SJCRH30 (cell line): ENCODE data around the gene MAPT. TPM values are rescaled to one million over a fixed set of nuclear protein-coding genes. Genes with fewer than 3 reads are reported as not detected.

Experiments used
- DNase-seq, 2 experiments: peaks; one replicate each; pipeline ENCODE4 v3.0.0-alpha.2; 2015 to 2020
- H3K27ac ChIP-seq: fragments of 250-450 bp; sonication (Bioruptor Pico); 2 replicates; pipeline ENCODE4 v1.5.1; 2020; ENCODE audit warnings: mild to moderate bottlenecking, moderate library complexity
- H3K27me3 ChIP-seq: fragments of 250-450 bp; sonication (Bioruptor Pico); 2 replicates; pipeline ENCODE4 v1.5.1; 2020; ENCODE audit warnings: mild to moderate bottlenecking, moderate library complexity
- H3K36me3 ChIP-seq: fragments of 250-450 bp; sonication (Bioruptor Pico); 2 replicates; pipeline ENCODE4 v1.5.1; 2020; ENCODE audit warnings: mild to moderate bottlenecking, moderate library complexity
- H3K4me1 ChIP-seq: fragments of 250-450 bp; sonication (Bioruptor Pico); 2 replicates; pipeline ENCODE4 v1.5.1; 2020; ENCODE audit warnings: mild to moderate bottlenecking, moderate library complexity
- H3K4me3 ChIP-seq: fragments of 250-450 bp; sonication (Bioruptor Pico); 2 replicates; pipeline ENCODE4 v1.5.1; 2020; ENCODE audit warnings: mild to moderate bottlenecking, moderate library complexity
- H3K9me3 ChIP-seq: fragments of 250-450 bp; sonication (Bioruptor Pico); replicated peaks from 2 replicates; pipeline ENCODE4 v1.5.1; 2020; ENCODE audit warnings: mild to moderate bottlenecking, moderate library complexity
- total RNA-seq: library from RNA; depleted of rRNA; stranded (reverse); fragments of >200 nt; shearing (Covaris generic); gene quantifications from 2 replicates; pipeline ENCODE4 v1.2.3, GENCODE V29; 2014

Gene MAPT
- total RNA-seq, 1 experiment from 2014 or later: 1.8 TPM

- no peaks in the 10 kb centered on the region for H3K27me3 ChIP-seq
- H3K9me3 ChIP-seq: no peaks in the 10 kb centered on the region
- no peak overlapping the region for H3K4me3 ChIP-seq
- H3K4me1 ChIP-seq: no peaks in the 10 kb centered on the region
- no peak for DNase-seq
- no peak overlapping the region for H3K27ac ChIP-seq
- no peaks in the 10 kb centered on the region for H3K36me3 ChIP-seq
Measured at GRCh38 chr17:45979137-45979536, 84.8 kb downstream of the MAPT start.

- Histone ChIP-seq H3K4me3 (no peak overlapping the region), H3K36me3 (no peaks in the 10 kb centered on the region), H3K27me3 (no peaks in the 10 kb centered on the region), H3K9me3 (no peaks in the 10 kb centered on the region), H3K4me1 (no peaks in the 10 kb centered on the region), H3K27ac (no peak overlapping the region)
- no peak for DNase-seq
Measured at GRCh38 chr17:45980855-45981254, 86.5 kb downstream of the MAPT start.

GRCh38 chr17:45981306-45981705, 87.0 kb downstream of the MAPT start:
- no peak for DNase-seq
- no peaks in the 10 kb centered on the region for H3K27me3 ChIP-seq
- no peaks in the 10 kb centered on the region for H3K9me3 ChIP-seq
- H3K4me1 ChIP-seq: no peaks in the 10 kb centered on the region
- H3K4me3 ChIP-seq: no peak overlapping the region
- H3K27ac ChIP-seq: no peak overlapping the region
- no peaks in the 10 kb centered on the region for H3K36me3 ChIP-seq

GRCh38 chr17:45982791-45983613, 88.6 kb downstream of the MAPT start:
- Histone ChIP-seq H3K27me3 (no peaks in the 10 kb centered on the region), H3K4me3 (no peak overlapping the region), H3K27ac (no peak overlapping the region), H3K9me3 (no peaks in the 10 kb centered on the region), H3K36me3 (no peaks in the 10 kb centered on the region), H3K4me1 (no peaks in the 10 kb centered on the region)
- no peak for DNase-seq

GRCh38 chr17:45983614-45984310, 89.4 kb downstream of the MAPT start:
- Histone ChIP-seq H3K27me3 (no peaks in the 10 kb centered on the region), H3K4me1 (no peaks in the 10 kb centered on the region), H3K27ac (no peak overlapping the region), H3K36me3 (no peaks in the 10 kb centered on the region), H3K4me3 (no peak overlapping the region), H3K9me3 (no peaks in the 10 kb centered on the region)
- DNase-seq: no peak

- Histone ChIP-seq H3K36me3 (no peaks in the 10 kb centered on the region), H3K27me3 (no peaks in the 10 kb centered on the region), H3K27ac (no peak overlapping the region), H3K4me3 (no peak overlapping the region), H3K4me1 (no peaks in the 10 kb centered on the region), H3K9me3 (no peaks in the 10 kb centered on the region)
- DNase-seq: no peak
Measured at GRCh38 chr17:45984368-45984767, 90.0 kb downstream of the MAPT start.

GRCh38 chr17:45985447-45985846, 91.1 kb downstream of the MAPT start:
- no peak overlapping the region for H3K4me3 ChIP-seq
- DNase-seq: no peak
- no peak overlapping the region for H3K27ac ChIP-seq
- no peaks in the 10 kb centered on the region for H3K4me1 ChIP-seq
- H3K9me3 ChIP-seq: no peaks in the 10 kb centered on the region
- no peaks in the 10 kb centered on the region for H3K36me3 ChIP-seq
- no peaks in the 10 kb centered on the region for H3K27me3 ChIP-seq

GRCh38 chr17:45986056-45986455, 91.7 kb downstream of the MAPT start:
- Histone ChIP-seq H3K4me3 (no peak overlapping the region), H3K27ac (no peak overlapping the region), H3K27me3 (no peaks in the 10 kb centered on the region), H3K36me3 (no peaks in the 10 kb centered on the region), H3K9me3 (no peaks in the 10 kb centered on the region), H3K4me1 (no peaks in the 10 kb centered on the region)
- DNase-seq: no peak

- no peaks in the 10 kb centered on the region for H3K27me3 ChIP-seq
- no peaks in the 10 kb centered on the region for H3K4me1 ChIP-seq
- H3K36me3 ChIP-seq: no peaks in the 10 kb centered on the region
- H3K9me3 ChIP-seq: no peaks in the 10 kb centered on the region
- DNase-seq: no peak
- no peak overlapping the region for H3K4me3 ChIP-seq
- H3K27ac ChIP-seq: no peak overlapping the region
Measured at GRCh38 chr17:45987706-45988105, 93.4 kb downstream of the MAPT start.

GRCh38 chr17:45989759-45990158, 95.4 kb downstream of the MAPT start:
- H3K9me3 ChIP-seq: no peaks in the 10 kb centered on the region
- DNase-seq: no peak
- H3K4me1 ChIP-seq: 0 out of 2 replicates have a peak, but pooled peaks cover 4% of the 10 kb centered on the region
- H3K4me3 ChIP-seq: no peak overlapping the region
- no peaks in the 10 kb centered on the region for H3K36me3 ChIP-seq
- H3K27me3 ChIP-seq: no peaks in the 10 kb centered on the region
- H3K27ac ChIP-seq: no peak overlapping the region

- H3K27me3 ChIP-seq: no peaks in the 10 kb centered on the region
- no peak overlapping the region for H3K27ac ChIP-seq
Measured at GRCh38 chr17:45990886-45991285, 96.5 kb downstream of the MAPT start.

GRCh38 chr17:45991341-45991740, 97.0 kb downstream of the MAPT start:
- DNase-seq: no peak
- no peaks in the 10 kb centered on the region for H3K27me3 ChIP-seq
- H3K4me3 ChIP-seq: no peak overlapping the region
- no peaks in the 10 kb centered on the region for H3K9me3 ChIP-seq
- H3K27ac ChIP-seq: no peak overlapping the region
- H3K4me1 ChIP-seq: 0 out of 2 replicates have a peak, but pooled peaks cover 8% of the 10 kb centered on the region
- no peaks in the 10 kb centered on the region for H3K36me3 ChIP-seq

More at GRCh38 chr17:45990886-45991285, 96.5 kb downstream of the MAPT start:
- Histone ChIP-seq H3K9me3 (no peaks in the 10 kb centered on the region), H3K36me3 (no peaks in the 10 kb centered on the region), H3K4me3 (no peak overlapping the region), H3K4me1 (0 out of 2 replicates have a peak, but pooled peaks cover 8% of the 10 kb centered on the region)
- no peak for DNase-seq

- 0 out of 2 replicates have a peak, but pooled peaks cover 8% of the 10 kb centered on the region for H3K4me1 ChIP-seq
- H3K27ac ChIP-seq: no peak overlapping the region
- H3K36me3 ChIP-seq: no peaks in the 10 kb centered on the region
- no peak for DNase-seq
- no peaks in the 10 kb centered on the region for H3K9me3 ChIP-seq
- no peak overlapping the region for H3K4me3 ChIP-seq
- H3K27me3 ChIP-seq: no peaks in the 10 kb centered on the region
Measured at GRCh38 chr17:45992175-45992574, 97.8 kb downstream of the MAPT start.

GRCh38 chr17:45992904-45993303, 98.5 kb downstream of the MAPT start:
- H3K9me3 ChIP-seq: no peaks in the 10 kb centered on the region
- H3K36me3 ChIP-seq: no peaks in the 10 kb centered on the region
- no peak overlapping the region for H3K4me3 ChIP-seq
- H3K4me1 ChIP-seq: 0 out of 2 replicates have a peak, but pooled peaks cover 8% of the 10 kb centered on the region
- no peaks in the 10 kb centered on the region for H3K27me3 ChIP-seq
- H3K27ac ChIP-seq: no peak overlapping the region
- no peak for DNase-seq

GRCh38 chr17:45993962-45994627, 99.7 kb downstream of the MAPT start:
- Histone ChIP-seq H3K9me3 (no peaks in the 10 kb centered on the region), H3K27me3 (no peaks in the 10 kb centered on the region), H3K4me1 (0 out of 2 replicates have a peak, but pooled peaks cover 8% of the 10 kb centered on the region), H3K36me3 (no peaks in the 10 kb centered on the region), H3K4me3 (no peak overlapping the region), H3K27ac (no peak overlapping the region)
- DNase-seq: peak in 1 of 2 experiments; percentile 34
